Esophagus squamous epithelium (tissue), 5 donors: ENCODE measurements around the gene RAMACL. TPM values are rescaled to one million over a fixed set of nuclear protein-coding genes. Genes with fewer than 3 reads are reported as not detected.
A peak's percentile ranks its signal among the peaks of the same experiment; 100 is the strongest.

Source experiments
- DNase-seq: peaks from one replicate; lab custom pipeline; 2025; lab: John Stamatoyannopoulos, UW
- H3K27ac ChIP-seq, 4 donors: fragments of 200-600 bp; sonication (generic); one replicate each; pipeline ENCODE4 v1.5.1; 2016 to 2019; ENCODE audit warnings: mild to moderate bottlenecking in 1 of 4
- H3K27me3 ChIP-seq, 4 donors: fragments of 200-600 bp; sonication (generic); 1 replicate in 3 of 4; 2 replicates in 1 of 4; pipeline versions ENCODE4 v1.5.1 to v1.6.0; 2017 to 2021; ENCODE audit warnings: antibody characterized with exemption in 1 of 4
- H3K36me3 ChIP-seq, 3 donors: fragments of 200-600 bp; sonication (generic); one replicate each; pipeline ENCODE4 v1.5.1; 2016 to 2019
- H3K4me1 ChIP-seq, 3 donors: fragments of 200-600 bp; sonication (generic); one replicate each; pipeline ENCODE4 v1.5.1; 2017 to 2019
- H3K4me3 ChIP-seq, 4 donors: fragments of 200-600 bp; sonication (generic); 1 replicate in 3 of 4; 2 replicates in 1 of 4; pipeline ENCODE4 v1.5.1; 2016 to 2019; ENCODE audit warnings: mild to moderate bottlenecking in 2 of 4, moderate library complexity in 1 of 4
- H3K9me3 ChIP-seq, 3 donors: fragments of 200-600 bp; sonication (generic); one replicate each; pipeline ENCODE4 v1.5.1; 2016 to 2019
- CTCF ChIP-seq, 6 experiments: fragments of 450-650 bp in 4 of 6; fragments of 200-600 bp in 2 of 6; sonication (generic) in 2 of 6; IDR thresholded peaks; one replicate each; pipeline ENCODE4 v1.5.1; 2016 to 2019; ENCODE audit warnings: antibody characterized with exemption in 6 of 6, mild to moderate bottlenecking in 4 of 6, moderate library complexity in 4 of 6
- POLR2A ChIP-seq, 4 donors: fragments of 450-650 bp; IDR thresholded peaks; one replicate each; pipeline ENCODE4 v1.6.1; 2017; ENCODE audit warnings: antibody characterized with exemption in 4 of 4, mild to moderate bottlenecking in 4 of 4, moderate library complexity in 3 of 4
- WGBS, 2 donors: methylation state at CpG; one replicate each; pipeline ENCODE4 v1.1.5; 2018; 5-methylcytosine and 5-hydroxymethylcytosine counted together
- intact Hi-C: fragments of 100-400 bp; cut with DNase I; formaldehyde crosslinking; loops from one replicate; pipeline ENCODE4 v1.15.0; 2022
- total RNA-seq, 4 donors: library from RNA; depleted of rRNA; stranded (reverse); fragments of >200 nt; gene quantifications; one replicate each; pipeline ENCODE4 v1.1.0, GENCODE V29; 2016
- donor health status: DM: yes; HTN: yes; CAD: no.

RAMACL gene
- total RNA-seq, 4 donors from 2014 or later: 0.99 to 2.7 (median 1.3) TPM

- H3K4me3 ChIP-seq: no peak overlapping the region
- TF ChIP-seq POLR2A (IDR thresholded peaks at IDR 0.05) (no peak), CTCF (IDR thresholded peaks at IDR 0.05) (no peak)
- H3K27me3 ChIP-seq: no peaks in the 10 kb centered on the region
- intact Hi-C loops: no loop called here
- DNase-seq: no peak
- H3K27ac ChIP-seq: no peak overlapping the region
- no peaks in the 10 kb centered on the region for H3K9me3 ChIP-seq
- peaks cover 3 to 23% (median 15%) of the 10 kb centered on the region in 3 donors for H3K4me1 ChIP-seq
- H3K36me3 ChIP-seq: no peaks in the 10 kb centered on the region
- WGBS, 2 donors: 88 to 90% methylated on average over 18 to 19 of the region's 19 CpGs
Observed at GRCh38 chr6:166545156-166546034, 41.1 kb downstream of the RAMACL start.

GRCh38 chr6:166544296-166544605 lies 42.2 kb downstream of the RAMACL start:
- intact Hi-C loops: no loop called here
- H3K27me3 ChIP-seq: no peaks in the 10 kb centered on the region
- no peak for DNase-seq
- peaks cover 4 to 28% (median 15%) of the 10 kb centered on the region in 3 donors for H3K4me1 ChIP-seq
- H3K4me3 ChIP-seq: no peak overlapping the region
- TF ChIP-seq POLR2A (IDR thresholded peaks at IDR 0.05) (no peak), CTCF (IDR thresholded peaks at IDR 0.05) (no peak)
- 93 to 98% methylated on average over 10 of the region's 10 CpGs for WGBS, 2 donors
- H3K27ac ChIP-seq: no peak overlapping the region
- no peaks in the 10 kb centered on the region for H3K9me3 ChIP-seq
- H3K36me3 ChIP-seq: no peaks in the 10 kb centered on the region

- intact Hi-C loops: no loop called here
- WGBS, 2 donors: 94 to 100% methylated on average over 5 to 9 of the region's 9 CpGs
- H3K4me1 ChIP-seq: peaks cover 4 to 31% (median 15%) of the 10 kb centered on the region in 3 donors
- no peak for TF ChIP-seq CTCF (IDR thresholded peaks at IDR 0.05)
- TF ChIP-seq POLR2A (IDR thresholded peaks at IDR 0.05): no peak
- no peaks in the 10 kb centered on the region for H3K9me3 ChIP-seq
- H3K36me3 ChIP-seq: no peaks in the 10 kb centered on the region
- no peak overlapping the region for H3K27ac ChIP-seq
- H3K4me3 ChIP-seq: no peak overlapping the region
- no peaks in the 10 kb centered on the region for H3K27me3 ChIP-seq
- no peak for DNase-seq
Observed at GRCh38 chr6:166543603-166544295, 42.7 kb downstream of the RAMACL start.

GRCh38 chr6:166542580-166542912 lies 43.9 kb downstream of the RAMACL start:
- no peak overlapping the region for H3K4me3 ChIP-seq
- TF ChIP-seq POLR2A (IDR thresholded peaks at IDR 0.05) (no peak), CTCF (IDR thresholded peaks at IDR 0.05) (no peak)
- H3K36me3 ChIP-seq: peaks cover 0 to 12% (median 0%) of the 10 kb centered on the region in 3 donors
- no peaks in the 10 kb centered on the region for H3K27me3 ChIP-seq
- peaks cover 4 to 31% (median 15%) of the 10 kb centered on the region in 3 donors for H3K4me1 ChIP-seq
- DNase-seq: no peak
- intact Hi-C loops: no loop called here
- H3K9me3 ChIP-seq: no peaks in the 10 kb centered on the region
- 32 to 58% methylated on average over 4 of the region's 4 CpGs for WGBS, 2 donors
- H3K27ac ChIP-seq: peak overlapping the region in 3 of 4 donors; percentile 31 to 61 (median 38)
